ENCODE measurements around the gene AURKA.

- TF ChIP-seq CTCF (conservative IDR thresholded peaks at IDR 0.05; ENCODE audit: low read depth, low read length) (no peak), EZH2 (IDR thresholded peaks at IDR 0.05; ENCODE audit: low read length, unreplicated experiment) (no peak), EZH2phosphoT487 (IDR thresholded peaks at IDR 0.05; ENCODE audit: borderline replicate concordance, low read length) (no peak)
Observed at GRCh38 chr20:56382696-56383095, 9.3 kb downstream of the AURKA start.
